ENCODE data around the gene IL7R.
"Not testable (repeated sequence)": the region's sequence is repeated elsewhere in the genome, so short reads cannot be mapped to it uniquely, and the experiment has no call there.

The IL7R gene

DNA sequence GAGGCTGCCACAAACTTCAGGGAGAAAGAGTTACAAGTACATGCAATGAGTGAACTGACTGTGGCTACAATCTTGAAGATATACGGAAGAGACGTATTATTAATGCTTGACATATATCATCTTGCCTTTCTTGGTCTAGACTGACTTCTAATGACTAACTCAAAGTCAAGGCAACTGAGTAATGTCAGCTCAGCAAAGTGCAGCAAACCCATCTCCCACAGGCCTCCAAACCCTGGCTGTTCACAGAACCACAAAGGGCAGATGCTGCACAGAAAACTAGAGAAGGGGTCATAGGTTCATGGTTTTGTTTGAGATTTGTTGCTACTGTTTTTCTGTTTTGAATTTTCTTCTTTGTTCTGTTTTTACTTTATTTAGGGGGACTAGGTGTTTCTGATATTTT, 21.0 kb downstream of the IL7R start:
- DNase-seq, result no peak

DNA sequence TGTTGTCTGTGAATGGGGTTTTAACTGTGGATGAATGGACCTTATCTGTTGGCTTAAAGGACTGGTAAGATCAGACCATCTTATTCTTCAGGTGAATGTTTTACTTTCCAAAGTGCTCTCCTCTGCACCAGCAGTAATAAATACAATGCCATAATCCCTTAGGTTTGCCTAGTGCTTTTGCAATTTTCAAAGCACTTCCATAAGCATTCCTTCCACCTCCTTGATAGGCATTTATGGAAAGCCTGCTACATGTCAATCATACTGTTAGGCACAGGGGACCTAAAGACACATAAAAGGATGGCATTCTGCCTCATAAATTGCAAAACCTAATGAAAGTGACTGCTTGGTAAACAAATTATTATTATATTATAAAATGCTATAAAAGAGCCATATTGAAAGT, 21.4 kb downstream of the IL7R start:
- no peak for DNase-seq

DNA sequence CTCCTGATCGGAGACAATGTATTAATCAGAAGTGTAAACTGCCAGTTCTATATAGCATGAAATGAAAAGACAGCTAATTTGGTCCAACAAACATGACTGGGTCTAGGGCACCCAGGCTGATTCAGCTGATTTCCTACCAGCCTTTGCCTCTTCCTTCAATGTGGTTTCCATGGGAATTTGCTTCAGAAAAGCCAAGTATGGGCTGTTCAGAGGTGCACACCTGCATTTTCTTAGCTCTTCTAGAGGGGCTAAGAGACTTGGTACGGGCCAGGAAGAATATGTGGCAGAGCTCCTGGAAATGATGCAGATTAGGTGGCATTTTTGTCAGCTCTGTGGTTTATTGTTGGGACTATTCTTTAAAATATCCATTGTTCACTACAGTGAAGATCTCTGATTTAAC, 22.4 kb downstream of the IL7R start:
- DNase-seq, result no peak

DNA sequence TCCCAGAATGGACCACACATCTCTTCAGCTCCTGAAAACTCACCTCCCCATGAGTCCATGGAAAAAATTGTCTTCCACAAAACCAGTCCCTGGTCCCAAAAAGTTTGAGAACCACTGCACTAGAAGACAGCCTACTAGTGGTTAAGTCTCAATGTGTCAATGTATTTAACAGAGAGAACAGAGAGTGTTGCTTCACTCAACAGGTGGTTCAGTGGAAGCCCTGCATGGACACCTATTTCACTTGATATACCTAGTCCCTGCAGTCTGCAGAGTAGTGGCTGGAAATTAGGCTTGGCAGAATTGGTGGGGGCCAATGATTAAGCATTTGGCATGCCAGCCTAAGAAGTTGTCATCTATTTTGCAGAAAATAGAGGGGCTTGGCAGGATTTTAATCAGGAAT, 23.0 kb downstream of the IL7R start:
- DNase-seq, result no peak

DNA sequence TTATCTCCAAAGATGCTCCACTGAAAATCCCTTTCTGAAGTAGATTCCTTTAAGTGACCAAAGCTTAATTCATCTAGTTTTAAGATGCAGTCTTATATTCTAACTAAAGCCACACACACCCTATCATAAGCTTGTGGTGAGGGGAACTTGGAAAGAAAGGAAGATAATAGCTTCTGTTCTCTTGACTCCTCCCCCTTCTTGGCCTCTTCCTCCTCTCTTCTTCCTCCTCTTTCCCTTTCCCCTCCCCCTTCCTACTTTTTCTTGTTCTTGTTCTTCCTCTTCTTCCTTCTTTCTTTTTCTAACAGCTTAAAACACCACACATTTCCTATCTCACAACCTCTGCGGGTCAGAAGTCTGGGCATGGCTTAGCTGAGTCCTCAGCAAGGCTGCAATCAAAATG, 23.5 kb downstream of the IL7R start:
- no peak for DNase-seq

DNA sequence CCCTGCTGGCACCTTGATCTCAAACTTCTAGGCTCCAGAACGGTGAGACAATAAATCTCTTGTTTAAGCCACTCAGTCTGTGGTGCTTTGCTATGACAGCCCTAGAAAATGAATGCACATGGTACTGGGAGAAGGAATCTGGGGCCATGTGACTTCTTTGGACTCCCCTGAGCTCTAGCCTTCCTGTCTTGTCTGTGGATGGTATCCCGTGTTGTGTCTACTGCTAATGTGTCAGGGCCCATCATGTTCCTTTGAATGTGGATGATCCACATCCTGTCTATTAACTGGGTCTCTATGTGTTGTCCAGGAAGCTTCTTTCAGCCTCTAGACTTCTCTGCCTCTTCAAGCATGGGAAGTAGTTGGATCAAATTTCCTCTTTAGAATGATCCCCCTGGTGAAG, 25.1 kb downstream of the IL7R start:
- no peak for DNase-seq

DNA sequence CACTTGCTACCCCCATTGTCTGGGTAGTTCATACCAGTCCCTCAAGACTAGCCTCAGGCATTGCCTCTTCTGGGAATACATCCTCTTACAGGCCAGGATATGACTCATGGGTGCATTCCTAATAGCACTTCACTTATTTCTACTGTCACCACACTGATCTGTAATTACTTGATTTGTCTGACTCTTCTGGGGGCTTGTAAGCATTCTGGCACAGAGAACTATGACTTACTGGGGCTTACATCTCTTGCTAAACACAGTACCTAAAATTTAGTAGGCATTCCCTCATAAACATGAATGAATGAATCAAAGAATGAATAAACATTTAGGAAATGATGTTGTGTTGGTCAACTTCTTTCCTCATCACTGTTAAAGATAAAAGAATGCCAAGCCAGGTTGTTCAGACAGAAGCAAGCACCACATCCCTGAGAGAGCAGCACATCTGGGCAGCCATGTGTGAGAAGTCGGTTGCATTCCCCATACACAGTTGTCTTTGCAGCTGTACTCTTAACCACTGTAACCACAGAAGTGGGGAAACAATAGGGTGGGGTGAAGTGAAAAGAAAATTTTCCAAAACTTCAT, 27.6 kb downstream of the IL7R start:
- DNase-seq, result no peak

DNA sequence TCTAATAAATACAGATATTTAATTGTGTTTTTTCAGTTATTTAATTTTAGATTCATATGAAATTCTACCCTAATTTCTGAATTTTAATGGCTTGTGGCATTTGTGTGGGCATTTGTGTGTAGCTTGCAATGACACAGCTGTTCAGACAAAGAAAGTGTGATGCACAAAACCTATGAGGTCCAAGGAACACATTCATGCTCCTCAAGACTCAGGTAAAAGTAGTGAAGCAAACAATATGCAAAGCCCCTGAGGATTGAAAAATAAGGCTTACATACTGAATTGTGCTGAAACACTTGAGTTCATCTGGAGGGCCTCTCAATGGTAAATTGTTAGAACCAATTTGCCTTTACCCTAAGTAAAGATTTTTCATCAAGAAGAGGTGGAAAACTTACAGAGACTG, 28.1 kb downstream of the IL7R start:
- no peak for DNase-seq

DNA sequence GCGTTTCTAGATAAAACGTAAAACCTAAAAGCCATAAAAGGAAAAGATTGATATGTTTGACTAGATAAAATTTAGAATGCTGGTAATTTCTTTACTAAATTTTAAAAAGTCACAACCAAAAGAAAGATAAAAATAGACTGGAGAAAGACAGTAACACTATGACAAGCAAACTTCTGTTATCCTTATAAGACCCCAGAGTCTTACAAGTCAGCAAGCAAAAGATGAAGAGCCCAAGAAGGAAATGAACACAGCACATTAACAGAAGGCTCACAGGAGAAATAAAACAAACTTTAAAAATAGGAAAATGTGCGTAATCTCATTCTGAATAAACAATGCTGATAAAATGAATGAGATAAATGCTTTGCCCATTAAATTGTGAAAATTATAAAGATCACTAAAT, 29.7 kb downstream of the IL7R start:
- DNase-seq, result no peak

DNA sequence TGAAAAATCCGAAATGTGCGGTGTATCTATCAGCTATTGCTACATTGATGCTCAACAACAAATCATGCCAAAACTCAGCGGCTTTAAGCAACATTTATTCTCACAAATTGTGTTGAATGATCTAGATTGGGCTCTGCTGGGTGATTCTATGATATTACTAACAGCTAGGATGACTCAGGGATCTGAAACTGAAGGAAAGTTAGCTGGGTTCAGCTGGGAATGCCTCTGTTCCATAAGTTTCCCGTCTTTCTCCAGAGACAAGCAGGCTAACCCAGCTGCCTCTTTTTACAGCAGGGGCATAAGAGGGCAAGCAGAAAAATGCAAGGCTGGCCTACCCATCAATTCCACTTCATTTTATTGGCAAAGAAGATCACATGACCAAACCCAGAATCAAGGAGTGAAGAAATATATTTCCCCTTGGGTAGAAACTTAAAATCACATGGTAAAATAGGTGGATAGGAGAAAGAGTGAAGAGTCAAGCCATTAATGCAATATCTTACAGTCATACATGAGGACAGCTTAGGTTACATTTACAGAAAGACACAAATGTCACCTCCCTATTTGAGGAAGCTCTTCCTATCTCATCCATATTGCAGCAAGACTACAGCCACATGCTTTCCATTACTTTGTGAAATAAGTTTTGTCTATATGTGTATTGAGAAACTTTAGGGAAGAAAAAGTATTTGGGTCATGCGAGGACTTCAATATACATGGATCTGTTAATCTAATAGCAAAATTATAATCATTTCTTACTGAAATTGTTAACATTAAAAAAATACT, 30.8 kb downstream of the IL7R start:
- DNase-seq, result no peak

DNA sequence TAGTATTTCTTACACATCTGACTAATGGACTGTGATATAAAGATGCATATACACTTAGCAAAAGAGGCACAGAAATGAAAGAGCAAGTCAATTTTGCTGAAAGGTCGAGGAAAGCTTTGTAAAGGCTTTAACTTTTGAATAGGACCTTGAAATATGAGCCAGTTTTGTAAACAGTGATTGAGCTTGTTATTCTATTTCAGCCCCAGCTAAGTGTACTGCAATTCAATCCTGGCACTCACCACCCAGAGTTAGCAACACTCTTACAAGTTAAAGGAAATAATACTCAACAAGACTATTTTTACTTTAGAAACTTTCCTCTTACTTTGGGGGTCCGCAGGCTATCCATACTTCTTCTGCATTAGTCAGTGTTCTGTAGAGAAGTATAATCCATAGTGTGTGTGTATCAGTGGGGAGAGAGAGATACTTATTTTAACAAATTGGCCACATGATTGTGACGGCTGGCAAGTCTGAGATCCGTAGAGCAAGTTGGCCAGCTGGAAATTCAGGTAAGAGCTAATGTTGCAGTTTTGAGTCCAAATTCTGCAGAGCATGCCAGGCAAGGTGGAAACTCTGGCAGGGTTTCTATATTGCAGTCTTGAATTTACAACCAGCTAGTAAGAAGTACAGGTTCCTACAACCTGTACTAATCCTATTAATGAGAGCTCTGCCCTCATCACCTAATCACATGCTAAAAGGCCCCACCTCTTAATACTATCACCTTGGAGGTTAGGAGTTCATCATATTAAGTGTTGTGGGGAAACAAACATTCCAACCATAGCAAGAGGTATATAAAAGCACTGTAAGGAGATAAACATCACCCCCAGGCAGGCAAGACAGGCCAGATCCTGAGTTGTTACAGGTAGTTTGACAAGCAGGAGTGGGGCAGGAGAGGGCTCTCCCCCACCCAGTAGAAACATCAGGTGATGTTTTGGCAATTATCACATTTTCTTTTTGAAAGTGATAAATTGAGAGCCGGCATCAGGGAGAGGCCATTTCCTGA, 33.6 kb downstream of the IL7R start:
- no peak for DNase-seq

DNA sequence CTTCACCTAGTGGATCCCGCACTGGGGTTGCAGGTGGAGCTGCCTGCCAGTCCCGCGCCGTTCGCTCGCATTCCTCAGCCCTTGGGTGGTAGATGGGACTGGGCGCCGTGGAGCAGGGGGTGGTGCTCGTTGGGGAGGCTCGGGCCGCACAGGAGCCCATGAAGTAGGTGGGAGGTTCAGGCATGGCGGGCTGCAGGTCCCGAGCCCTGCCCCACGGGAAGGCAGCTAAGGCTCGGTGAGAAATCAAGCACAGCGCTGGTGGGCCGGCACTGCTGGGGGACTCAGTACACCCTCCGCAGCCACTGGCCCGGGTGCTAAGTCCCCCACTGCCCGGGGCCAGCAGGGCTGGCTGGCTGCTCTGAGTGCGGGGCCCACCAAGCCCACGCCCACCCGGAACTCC, 36.1 kb downstream of the IL7R start:
- DNase-seq, result not testable (repeated sequence)

DNA sequence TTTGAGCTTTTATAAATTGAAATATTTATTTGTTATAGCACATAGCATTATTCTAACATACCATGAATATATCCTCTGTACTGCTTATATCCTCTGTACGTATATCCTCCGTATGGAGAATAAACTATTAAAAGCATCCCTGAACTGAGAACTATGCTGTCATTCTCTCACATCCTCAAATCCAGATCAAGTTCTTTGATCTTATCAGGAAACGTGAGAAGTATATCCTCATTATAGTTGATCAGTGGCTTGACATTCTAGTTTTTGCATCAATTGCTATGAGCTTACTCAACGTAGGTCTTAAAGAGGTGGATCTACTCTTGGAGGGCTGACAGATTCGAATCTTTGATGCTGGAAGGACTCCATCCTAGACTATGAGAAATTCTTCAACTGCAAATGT, 37.4 kb downstream of the IL7R start:
- no peak for DNase-seq

DNA sequence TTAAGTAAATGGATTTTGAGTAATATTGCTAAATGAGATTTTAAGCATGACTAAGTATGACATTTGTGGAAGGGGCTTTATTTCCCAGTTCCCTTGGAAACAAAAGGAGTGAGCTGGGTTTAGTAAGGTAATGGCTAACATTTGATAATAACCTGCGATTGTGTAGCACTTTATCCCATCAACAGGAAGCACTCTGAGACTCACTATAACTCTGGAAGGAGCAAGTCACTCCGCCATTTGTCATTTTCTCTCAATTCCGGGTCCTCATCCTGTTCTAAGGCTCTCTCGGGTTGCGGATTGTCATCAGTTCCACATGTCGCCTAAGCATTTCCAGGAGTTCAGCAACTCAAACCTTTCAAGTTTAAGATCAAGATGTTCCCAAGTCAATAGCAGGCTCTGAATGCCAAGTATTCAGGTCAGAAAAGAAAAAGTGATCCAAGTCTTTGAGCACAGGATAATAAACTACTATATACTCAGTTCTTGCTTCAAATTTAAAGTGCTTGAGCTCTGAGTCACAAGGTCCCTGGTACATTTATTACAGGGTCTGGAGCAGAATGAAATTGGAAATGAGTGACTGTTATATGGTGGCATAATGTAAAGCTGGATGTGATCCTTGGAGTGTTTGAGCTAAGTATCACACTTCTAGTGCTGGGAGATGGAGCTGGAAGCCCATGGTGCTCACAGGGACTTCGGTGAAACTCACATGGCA, 42.4 kb downstream of the IL7R start:
- no peak for DNase-seq

DNA sequence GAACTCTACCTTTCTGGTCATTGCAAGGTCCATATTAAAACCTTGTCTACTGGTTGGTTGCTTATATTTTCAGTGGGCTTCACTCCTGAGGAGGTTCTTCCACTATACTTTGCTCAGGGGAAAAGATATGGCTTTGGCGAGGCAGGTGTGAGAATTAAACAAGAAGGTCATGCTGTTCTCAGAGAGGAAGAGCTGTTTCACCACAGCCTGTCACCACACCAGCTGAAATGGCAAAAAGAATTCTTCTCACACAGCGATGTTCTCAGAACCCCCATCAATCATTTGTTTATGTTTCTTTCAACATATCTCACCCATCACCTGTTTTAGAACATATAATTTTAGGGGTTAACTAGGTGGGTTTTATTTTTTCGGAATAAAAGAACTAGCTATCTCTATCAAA, 43.1 kb downstream of the IL7R start:
- no peak for DNase-seq

DNA sequence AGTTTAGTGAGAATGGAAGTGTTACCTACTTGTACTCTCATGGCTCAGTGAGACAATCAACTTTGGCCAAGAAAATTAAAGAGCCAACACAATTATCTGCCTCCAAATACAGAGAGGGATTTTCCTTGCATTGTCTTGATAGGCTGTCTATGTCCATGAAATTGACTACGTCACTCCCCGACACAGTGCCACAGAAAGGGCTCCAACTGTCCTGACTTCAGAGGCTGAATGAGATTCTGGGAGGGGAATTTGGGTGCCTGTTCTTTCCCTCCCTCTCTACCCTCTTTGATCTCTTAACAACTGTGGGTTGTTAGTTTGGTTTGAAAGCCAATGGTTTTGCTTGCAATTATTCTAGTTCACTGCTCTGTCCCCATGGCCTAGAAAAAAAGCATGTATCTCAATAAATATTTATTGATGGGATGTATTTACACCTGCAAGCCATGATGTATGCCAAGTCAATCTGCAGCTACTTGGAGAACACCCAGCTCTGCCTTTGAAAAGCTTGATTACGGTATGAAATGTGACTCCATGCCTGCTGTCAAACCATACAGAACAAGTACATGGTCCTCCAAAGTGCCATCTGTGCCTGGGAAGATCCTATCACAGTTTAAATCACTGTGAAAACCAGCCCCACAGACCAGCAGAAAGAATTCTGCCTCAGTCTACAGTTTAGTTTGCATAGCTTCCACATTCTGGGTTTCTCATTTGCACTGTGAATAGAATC, 44.4 kb downstream of the IL7R start:
- no peak for DNase-seq

DNA sequence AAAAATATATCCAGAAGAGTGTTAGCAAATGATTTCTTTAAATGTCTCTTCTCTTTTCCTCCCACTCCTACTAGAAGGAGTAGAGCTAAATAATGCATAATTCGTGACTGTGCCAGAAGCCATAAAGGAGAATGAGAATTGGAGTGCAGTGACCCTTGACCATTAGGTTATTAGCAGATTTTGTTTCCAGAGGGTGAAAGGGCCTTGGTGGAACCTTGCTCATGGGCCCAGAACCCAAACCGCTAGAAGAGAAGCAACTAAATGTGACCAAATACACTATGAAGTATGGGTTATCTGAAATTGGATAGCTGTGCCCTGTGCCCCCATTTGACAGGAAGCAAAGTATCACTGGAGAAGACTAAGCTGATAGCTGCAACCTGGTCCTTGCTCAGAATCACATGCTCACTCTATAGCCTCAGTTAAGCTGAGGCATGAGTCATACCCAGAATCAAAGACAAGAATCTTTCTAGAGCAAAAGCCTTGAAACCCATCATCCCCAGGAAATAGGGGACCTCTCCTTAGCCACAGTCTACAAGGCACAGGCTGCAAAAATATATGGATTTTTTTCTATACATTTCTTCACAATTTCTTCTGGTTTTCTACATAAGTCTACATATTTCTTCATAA, 45.5 kb downstream of the IL7R start:
- DNase-seq, result no peak

DNA sequence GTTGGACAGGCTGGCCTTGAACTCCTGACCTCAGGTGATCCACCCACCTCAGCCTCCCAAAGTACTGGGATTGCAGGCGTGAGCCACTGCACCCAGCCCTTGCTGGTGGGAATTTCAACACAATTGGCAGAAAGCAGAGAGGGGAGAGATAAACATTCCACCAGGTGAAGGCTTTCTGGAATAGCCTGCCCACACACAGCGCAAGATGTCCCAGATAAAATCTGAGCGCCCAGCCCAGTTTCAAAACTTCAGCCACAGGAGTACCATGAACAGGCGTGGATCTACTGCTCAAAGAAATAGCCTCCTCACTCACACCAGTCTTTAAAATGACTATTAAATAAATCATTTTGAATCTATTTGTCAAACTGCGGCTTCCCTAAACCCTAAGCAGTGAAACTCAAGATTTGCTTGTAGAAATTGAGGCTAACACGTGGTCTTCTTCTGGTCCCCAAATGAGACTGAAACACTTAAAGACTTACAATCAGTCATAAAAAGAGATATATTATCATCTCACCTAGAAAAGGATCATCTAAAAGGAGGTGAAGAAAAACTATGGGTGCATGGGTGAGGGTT, 47.0 kb downstream of the IL7R start:
- DNase-seq, result no peak

DNA sequence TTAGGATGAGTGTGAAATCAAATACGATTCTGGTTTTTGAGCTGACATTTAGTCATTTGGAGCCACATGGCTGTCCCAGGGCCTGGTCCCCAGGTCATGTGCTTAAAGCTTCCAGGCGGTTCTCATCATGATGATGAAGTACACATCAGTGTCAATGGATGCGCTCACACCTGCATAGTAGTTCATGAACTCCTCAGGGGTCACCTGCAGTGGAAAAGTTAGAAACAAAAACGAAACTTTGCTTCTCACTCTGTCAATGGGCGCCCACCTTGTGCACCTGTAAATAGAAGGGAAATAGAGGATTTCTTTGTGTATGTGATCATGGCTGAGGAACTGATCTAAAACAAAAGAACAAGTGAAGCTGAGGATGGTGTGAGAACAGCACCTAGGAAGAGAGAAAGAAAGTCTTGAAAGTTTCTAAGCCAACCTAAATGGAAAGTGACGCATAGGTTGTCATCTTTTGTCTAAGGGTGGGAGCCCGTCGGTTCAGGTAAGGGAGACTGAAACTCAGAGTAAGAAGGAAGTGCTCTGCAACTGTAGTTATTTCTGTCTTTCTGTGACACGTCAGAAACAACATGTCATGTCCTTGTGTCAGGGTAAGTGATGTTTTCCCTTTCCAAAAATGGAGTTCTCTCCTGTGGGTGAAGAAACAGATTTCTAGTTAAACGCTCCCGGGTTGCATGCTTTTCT, 47.9 kb downstream of the IL7R start:
- DNase-seq, result no peak

DNA sequence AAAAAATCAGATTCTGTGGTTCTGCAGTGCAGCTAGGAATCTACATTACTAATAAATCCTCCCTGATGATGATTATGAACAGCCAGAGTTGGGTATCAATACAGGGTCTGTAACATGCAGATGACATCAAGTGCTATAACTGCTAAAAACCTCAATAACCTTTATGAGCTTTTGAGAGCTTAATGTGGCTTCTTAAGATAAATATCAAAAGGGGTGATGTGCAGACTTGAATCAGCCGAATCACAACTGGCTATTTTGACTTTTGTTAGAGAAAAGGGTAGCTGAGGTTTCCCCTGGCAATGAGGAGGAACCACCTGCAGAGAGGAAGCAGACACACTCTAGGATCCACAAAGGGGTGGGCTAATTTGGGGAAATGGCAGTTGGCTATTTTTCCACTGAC, 51.5 kb downstream of the IL7R start:
- DNase-seq, result no peak

DNA sequence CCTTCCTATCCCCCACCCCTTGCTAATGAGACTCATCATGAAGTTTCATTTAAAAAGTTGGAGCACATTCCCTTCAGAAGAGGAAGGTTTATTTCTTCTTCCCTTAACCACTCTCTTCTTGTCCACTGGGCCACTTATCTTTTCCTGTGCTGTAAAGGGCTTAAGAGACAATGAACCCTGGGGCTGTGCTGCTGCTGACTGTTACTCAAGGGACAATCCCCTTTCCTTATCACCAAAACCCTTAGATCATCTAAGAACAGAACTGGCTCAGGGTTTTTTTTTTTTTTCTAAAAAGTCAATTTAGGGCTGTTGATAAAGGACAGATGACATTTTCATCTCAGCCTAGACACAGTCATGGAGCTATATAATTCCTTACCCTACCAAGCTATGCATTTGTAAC, 52.1 kb downstream of the IL7R start:
- no peak for DNase-seq
